ENCODE results near the gene TMEM234. TPM values are rescaled to one million over a fixed set of nuclear protein-coding genes. Genes with fewer than 3 reads are reported as not detected.

TMEM234 gene
- total and polyA plus RNA-seq, 2 of the 13 experiments (the other 11 are each of a cell fraction or from before 2014, with no cell fraction given) = 6.1 to 9.0 TPM

DNA sequence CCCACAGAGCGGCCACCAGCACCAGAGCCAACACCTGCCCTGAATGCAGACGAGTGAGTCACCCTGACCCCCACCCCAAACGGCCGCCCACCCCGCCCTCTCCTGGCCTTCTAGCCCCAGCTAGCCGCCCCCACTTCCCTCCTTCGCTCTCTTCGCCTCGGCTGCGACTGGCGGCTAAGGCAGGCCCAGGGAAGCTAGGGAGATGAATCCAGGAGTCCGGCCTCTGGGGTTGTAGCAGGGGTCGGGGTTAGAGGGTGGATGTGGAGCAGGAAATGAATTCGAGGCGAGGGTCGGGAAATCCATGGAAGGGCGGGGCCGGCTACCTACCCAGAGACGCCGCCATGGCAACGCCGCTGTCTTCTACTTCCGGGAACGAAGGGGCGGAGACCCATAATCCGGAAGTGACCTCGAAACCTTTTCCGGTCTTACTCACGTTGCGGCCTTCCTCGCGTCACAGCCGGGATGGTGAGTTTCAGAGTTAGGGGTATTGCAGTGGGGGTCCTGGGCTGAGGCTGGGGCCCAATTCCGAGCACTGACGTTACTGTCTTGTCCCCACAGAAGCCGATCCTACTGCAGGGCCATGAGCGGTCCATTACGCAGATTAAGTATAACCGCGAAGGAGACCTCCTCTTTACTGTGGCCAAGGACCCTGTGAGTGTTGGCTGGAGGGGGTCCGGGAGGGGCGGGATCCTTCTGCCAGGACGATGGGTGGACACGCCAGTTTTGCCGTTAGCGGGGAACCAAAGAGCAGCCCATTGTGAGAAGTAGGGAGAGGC is at the start of gene TMEM234, which contains the start of gene EIF3I (continued):
- TF ChIP-seq, protein P1, sequence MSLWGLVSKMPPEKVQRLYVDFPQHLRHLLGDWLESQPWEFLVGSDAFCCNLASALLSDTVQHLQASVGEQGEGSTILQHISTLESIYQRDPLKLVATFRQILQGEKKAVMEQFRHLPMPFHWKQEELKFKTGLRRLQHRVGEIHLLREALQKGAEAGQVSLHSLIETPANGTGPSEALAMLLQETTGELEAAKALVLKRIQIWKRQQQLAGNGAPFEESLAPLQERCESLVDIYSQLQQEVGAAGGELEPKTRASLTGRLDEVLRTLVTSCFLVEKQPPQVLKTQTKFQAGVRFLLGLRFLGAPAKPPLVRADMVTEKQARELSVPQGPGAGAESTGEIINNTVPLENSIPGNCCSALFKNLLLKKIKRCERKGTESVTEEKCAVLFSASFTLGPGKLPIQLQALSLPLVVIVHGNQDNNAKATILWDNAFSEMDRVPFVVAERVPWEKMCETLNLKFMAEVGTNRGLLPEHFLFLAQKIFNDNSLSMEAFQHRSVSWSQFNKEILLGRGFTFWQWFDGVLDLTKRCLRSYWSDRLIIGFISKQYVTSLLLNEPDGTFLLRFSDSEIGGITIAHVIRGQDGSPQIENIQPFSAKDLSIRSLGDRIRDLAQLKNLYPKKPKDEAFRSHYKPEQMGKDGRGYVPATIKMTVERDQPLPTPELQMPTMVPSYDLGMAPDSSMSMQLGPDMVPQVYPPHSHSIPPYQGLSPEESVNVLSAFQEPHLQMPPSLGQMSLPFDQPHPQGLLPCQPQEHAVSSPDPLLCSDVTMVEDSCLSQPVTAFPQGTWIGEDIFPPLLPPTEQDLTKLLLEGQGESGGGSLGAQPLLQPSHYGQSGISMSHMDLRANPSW (CRISPR knock-in tag; IDR thresholded peaks at IDR 0.05; ENCODE audit: borderline replicate concordance) = no peak
- 0 out of 2 replicates have a peak, but pooled peaks have one; percentile 30 for TF ChIP-seq ZNF383 (CRISPR knock-in tag; IDR thresholded peaks at IDR 0.05; ENCODE audit: borderline replicate concordance)
- TF ChIP-seq ZNF367 (CRISPR knock-in tag; IDR thresholded peaks at IDR 0.05; ENCODE audit: borderline replicate concordance) = no peak
- TF ChIP-seq ZNF7 (CRISPR knock-in tag; IDR thresholded peaks at IDR 0.05) = no peak
- TF ChIP-seq PHF21A (CRISPR knock-in tag; IDR thresholded peaks at IDR 0.05) = no peak
- TF ChIP-seq ETV5 (CRISPR knock-in tag; IDR thresholded peaks at IDR 0.05; ENCODE audit: borderline replicate concordance) = peak; percentile 67; the same call in 1 of the 2 replicates
- TF ChIP-seq, protein P2, sequence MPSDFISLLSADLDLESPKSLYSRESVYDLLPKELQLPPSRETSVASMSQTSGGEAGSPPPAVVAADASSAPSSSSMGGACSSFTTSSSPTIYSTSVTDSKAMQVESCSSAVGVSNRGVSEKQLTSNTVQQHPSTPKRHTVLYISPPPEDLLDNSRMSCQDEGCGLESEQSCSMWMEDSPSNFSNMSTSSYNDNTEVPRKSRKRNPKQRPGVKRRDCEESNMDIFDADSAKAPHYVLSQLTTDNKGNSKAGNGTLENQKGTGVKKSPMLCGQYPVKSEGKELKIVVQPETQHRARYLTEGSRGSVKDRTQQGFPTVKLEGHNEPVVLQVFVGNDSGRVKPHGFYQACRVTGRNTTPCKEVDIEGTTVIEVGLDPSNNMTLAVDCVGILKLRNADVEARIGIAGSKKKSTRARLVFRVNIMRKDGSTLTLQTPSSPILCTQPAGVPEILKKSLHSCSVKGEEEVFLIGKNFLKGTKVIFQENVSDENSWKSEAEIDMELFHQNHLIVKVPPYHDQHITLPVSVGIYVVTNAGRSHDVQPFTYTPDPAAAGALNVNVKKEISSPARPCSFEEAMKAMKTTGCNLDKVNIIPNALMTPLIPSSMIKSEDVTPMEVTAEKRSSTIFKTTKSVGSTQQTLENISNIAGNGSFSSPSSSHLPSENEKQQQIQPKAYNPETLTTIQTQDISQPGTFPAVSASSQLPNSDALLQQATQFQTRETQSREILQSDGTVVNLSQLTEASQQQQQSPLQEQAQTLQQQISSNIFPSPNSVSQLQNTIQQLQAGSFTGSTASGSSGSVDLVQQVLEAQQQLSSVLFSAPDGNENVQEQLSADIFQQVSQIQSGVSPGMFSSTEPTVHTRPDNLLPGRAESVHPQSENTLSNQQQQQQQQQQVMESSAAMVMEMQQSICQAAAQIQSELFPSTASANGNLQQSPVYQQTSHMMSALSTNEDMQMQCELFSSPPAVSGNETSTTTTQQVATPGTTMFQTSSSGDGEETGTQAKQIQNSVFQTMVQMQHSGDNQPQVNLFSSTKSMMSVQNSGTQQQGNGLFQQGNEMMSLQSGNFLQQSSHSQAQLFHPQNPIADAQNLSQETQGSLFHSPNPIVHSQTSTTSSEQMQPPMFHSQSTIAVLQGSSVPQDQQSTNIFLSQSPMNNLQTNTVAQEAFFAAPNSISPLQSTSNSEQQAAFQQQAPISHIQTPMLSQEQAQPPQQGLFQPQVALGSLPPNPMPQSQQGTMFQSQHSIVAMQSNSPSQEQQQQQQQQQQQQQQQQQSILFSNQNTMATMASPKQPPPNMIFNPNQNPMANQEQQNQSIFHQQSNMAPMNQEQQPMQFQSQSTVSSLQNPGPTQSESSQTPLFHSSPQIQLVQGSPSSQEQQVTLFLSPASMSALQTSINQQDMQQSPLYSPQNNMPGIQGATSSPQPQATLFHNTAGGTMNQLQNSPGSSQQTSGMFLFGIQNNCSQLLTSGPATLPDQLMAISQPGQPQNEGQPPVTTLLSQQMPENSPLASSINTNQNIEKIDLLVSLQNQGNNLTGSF (CRISPR knock-in tag; IDR thresholded peaks at IDR 0.05) = no peak
- TF ChIP-seq, protein P3, sequence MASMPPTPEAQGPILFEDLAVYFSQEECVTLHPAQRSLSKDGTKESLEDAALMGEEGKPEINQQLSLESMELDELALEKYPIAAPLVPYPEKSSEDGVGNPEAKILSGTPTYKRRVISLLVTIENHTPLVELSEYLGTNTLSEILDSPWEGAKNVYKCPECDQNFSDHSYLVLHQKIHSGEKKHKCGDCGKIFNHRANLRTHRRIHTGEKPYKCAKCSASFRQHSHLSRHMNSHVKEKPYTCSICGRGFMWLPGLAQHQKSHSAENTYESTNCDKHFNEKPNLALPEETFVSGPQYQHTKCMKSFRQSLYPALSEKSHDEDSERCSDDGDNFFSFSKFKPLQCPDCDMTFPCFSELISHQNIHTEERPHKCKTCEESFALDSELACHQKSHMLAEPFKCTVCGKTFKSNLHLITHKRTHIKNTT (CRISPR knock-in tag; IDR thresholded peaks at IDR 0.05) = no peak
- TF ChIP-seq CC2D1A (CRISPR knock-in tag; IDR thresholded peaks at IDR 0.05) = no peak
- no peak for TF ChIP-seq ZFP62 (CRISPR knock-in tag; IDR thresholded peaks at IDR 0.05)
- no peak for TF ChIP-seq TP53 (CRISPR knock-in tag; conservative IDR thresholded peaks at IDR 0.05)
- no peak for TF ChIP-seq ZNF136 (CRISPR knock-in tag; IDR thresholded peaks at IDR 0.05; ENCODE audit: low read depth)
- TF ChIP-seq ZSCAN22 (CRISPR knock-in tag; IDR thresholded peaks at IDR 0.05) = no peak
- TF ChIP-seq ZNF672 (CRISPR knock-in tag; IDR thresholded peaks at IDR 0.05) = no peak
- peak; percentile 58; the same call in 1 of the 2 replicates for TF ChIP-seq ZNF746 (CRISPR knock-in tag; IDR thresholded peaks at IDR 0.05)
- TF ChIP-seq ZNF274 (CRISPR knock-in tag; IDR thresholded peaks at IDR 0.05) = no peak
- TF ChIP-seq ZNF792 (CRISPR knock-in tag; IDR thresholded peaks at IDR 0.05) = no peak
- TF ChIP-seq, protein P4, sequence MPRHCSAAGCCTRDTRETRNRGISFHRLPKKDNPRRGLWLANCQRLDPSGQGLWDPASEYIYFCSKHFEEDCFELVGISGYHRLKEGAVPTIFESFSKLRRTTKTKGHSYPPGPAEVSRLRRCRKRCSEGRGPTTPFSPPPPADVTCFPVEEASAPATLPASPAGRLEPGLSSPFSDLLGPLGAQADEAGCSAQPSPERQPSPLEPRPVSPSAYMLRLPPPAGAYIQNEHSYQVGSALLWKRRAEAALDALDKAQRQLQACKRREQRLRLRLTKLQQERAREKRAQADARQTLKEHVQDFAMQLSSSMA (CRISPR knock-in tag; IDR thresholded peaks at IDR 0.05) = no peak
- TF ChIP-seq, protein P5, sequence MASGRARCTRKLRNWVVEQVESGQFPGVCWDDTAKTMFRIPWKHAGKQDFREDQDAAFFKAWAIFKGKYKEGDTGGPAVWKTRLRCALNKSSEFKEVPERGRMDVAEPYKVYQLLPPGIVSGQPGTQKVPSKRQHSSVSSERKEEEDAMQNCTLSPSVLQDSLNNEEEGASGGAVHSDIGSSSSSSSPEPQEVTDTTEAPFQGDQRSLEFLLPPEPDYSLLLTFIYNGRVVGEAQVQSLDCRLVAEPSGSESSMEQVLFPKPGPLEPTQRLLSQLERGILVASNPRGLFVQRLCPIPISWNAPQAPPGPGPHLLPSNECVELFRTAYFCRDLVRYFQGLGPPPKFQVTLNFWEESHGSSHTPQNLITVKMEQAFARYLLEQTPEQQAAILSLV (CRISPR knock-in tag; IDR thresholded peaks at IDR 0.05; ENCODE audit: borderline replicate concordance) = peak; percentile 44; the same call in 1 of the 2 replicates
